DOHH2 (cell line): Measurements from ENCODE around the gene C5orf15.

ENCODE experiments used
- EZH2phosphoT487 ChIP-seq: fragments of 200-600 bp; sonication (generic); IDR thresholded peaks from 2 replicates; pipeline ENCODE4 v1.6.1; 2017; ENCODE audit warnings: borderline replicate concordance, mild to moderate bottlenecking, antibody characterized with exemption, low read length, moderate library complexity, mixed read lengths
- TF ChIP-seq, protein P1 (sequence below): fragments of 200-600 bp; sonication (generic); IDR thresholded peaks from one replicate; pipeline ENCODE4 v1.5.1; 2014; ENCODE audit warnings: antibody characterized with exemption, mild to moderate bottlenecking, low read depth, low read length; ENCODE audit not compliant: poor library complexity, severe bottlenecking

DNA sequence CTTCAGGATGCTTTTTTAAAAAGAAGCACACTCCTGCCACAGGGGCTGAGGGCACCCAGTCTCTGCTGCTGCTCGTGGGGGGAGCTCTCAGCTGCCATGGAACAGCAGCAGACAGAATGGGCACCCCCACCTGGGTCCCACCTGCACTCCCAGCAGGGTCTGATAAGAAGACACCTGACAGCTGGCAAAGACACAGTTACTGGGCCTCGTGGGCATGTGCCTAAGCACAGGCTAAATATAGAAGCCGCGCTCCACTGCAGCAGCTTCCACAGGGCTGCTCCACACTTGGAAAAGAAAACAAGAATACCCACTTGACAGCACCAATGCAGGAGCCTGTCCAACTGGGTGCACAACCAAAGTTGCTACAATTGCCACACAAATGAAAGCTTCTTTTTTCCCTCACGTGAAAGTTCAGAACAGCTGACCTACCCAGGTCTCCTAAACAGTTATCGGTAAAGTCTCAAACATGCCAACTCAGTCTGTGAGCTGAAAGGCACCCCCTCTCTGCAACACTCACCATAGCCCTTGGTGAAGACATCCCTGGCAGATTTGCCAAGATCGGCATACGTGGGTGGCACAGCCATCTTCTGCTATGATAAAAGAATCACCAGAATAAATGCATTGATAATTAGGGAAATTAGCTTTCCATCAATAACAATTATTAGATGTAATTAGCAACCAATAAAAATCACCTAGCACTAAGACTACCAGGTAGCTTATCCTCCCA is 24.2 kb upstream of the C5orf15 start:
- TF ChIP-seq, protein P1, sequence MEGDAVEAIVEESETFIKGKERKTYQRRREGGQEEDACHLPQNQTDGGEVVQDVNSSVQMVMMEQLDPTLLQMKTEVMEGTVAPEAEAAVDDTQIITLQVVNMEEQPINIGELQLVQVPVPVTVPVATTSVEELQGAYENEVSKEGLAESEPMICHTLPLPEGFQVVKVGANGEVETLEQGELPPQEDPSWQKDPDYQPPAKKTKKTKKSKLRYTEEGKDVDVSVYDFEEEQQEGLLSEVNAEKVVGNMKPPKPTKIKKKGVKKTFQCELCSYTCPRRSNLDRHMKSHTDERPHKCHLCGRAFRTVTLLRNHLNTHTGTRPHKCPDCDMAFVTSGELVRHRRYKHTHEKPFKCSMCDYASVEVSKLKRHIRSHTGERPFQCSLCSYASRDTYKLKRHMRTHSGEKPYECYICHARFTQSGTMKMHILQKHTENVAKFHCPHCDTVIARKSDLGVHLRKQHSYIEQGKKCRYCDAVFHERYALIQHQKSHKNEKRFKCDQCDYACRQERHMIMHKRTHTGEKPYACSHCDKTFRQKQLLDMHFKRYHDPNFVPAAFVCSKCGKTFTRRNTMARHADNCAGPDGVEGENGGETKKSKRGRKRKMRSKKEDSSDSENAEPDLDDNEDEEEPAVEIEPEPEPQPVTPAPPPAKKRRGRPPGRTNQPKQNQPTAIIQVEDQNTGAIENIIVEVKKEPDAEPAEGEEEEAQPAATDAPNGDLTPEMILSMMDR = no peak
- TF ChIP-seq EZH2phosphoT487 = no peak
